SK-N-SH (cell line): ENCODE data around the gene RCAN3.

ENCODE experiments used
- EP300 ChIP-seq, 2 experiments: IDR thresholded peaks; 2 replicates each; pipeline versions ENCODE4 v1.4.0 to v1.6.1; 2012; ENCODE audit warnings: borderline replicate concordance in 1 of 2, low read depth in 1 of 2, low read length in 1 of 2
- POLR2AphosphoS5 ChIP-seq: IDR thresholded peaks from 2 replicates; pipeline ENCODE4 v1.6.1; 2012; ENCODE audit warnings: low read depth, low read length
- REST ChIP-seq: IDR thresholded peaks from 2 replicates; pipeline ENCODE4 v1.6.1; 2012; ENCODE audit warnings: mild to moderate bottlenecking, low read depth, low read length, moderate library complexity

DNA sequence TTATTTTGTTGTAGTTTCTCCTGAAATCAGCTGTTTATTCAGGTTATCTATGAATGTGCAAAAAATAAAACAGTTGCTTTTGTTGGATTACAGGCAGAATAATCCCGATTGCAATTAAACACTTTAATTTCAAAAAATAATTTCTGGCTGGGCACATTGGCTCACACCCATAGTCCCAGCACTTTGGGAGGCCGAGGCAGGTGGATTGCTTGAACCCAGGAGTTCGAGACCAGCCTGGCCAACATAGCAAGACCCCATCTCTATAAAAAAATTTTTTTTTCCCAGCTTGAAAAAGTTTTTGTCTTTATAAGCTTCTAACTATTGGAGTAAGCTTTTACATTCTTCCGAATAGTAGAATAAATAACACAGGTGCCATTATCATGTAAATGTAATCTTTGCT lies 15.3 kb downstream of the RCAN3 start:
- TF ChIP-seq EP300 (IDR thresholded peaks at IDR 0.05; ENCODE audit: borderline replicate concordance in 1 of 2, low read depth in 1 of 2, low read length in 1 of 2) (no peak), REST (no peak), POLR2AphosphoS5 (no peak)
